HAP-1 (cell line): Measurements from ENCODE around the gene SRC.

Experiments
- DNase-seq, 2 experiments: peaks; one replicate each; pipeline ENCODE4 v3.0.0-alpha.2; 2016 to 2020; ENCODE audit warnings: low spot score in 2 of 2
- H3K27me3 ChIP-seq: fragments of 250-450 bp; sonication (Bioruptor Pico); 2 replicates; pipeline ENCODE4 v1.5.1; 2020; ENCODE audit warnings: low read depth, mild to moderate bottlenecking, moderate library complexity
- H3K36me3 ChIP-seq: fragments of 250-450 bp; sonication (Bioruptor Pico); replicated peaks from 2 replicates; pipeline ENCODE4 v1.5.1; 2020; ENCODE audit warnings: mild to moderate bottlenecking
- H3K4me1 ChIP-seq: fragments of 250-450 bp; sonication (Bioruptor Pico); 2 replicates; pipeline ENCODE4 v1.5.1; 2020; ENCODE audit warnings: mild to moderate bottlenecking
- H3K4me3 ChIP-seq: fragments of 250-450 bp; sonication (Bioruptor Pico); 2 replicates; pipeline ENCODE4 v1.5.1; 2020; ENCODE audit warnings: mild to moderate bottlenecking, moderate library complexity
- H3K9me3 ChIP-seq: fragments of 250-450 bp; sonication (Bioruptor Pico); 2 replicates; pipeline ENCODE4 v1.5.1; 2020; ENCODE audit warnings: mild to moderate bottlenecking, moderate library complexity
- in situ Hi-C: fragments of 300-500 bp; cut with MboI; formaldehyde crosslinking; loops from 3 replicates; pipeline ENCODE4 v1.14.3; 2020; ENCODE audit warnings: low sequenced_read_pairs, inconsistent platforms, mixed read lengths

The SRC gene

DNA sequence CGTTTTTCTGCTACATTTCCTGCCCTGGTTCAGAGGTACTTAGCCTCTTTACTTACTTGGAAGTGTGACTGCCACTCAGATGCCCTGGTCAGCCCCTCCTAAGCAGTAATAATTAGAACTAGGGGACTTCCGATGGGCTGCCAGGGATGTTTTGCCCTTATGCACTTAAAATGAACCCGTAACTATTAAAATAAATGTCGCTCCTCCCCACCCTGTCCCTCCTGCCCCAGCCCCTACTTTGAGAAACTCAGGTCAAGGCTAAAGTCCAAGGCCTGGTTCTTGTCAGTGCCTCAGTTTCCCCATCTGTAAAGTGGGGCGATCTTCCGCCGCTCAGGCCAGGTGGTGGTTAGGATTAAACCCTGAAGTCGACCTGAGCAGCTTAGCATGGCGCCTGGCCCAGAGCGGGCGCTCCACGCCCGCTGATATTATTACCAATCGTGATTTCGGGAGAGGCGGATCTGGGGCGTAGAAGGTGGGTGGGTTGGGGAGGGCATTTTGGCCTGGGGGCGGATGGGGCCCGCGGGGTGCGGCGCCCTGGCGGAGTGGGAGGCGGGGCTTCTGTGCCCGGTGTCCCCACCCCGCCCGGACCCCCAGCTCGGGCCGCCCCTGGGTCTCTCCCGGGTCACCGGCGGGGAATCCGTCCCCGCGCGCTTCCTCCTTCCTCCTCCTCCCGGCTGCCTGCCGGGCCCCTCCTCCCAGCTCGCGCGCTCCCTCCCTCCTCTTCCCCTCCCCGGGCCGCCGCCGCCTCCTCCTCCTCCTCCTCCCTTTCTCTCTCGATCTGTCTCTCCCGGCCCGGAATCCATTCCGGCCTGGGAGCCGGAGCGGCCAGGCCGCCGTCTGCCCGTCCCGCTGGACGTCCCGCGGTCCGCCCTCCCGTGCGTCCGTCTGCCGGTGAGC is at the start of gene SRC:
SRC (plus strand) TSS at position 802 of the 897 bp plus-strand sequence. CDS start 38,014 bp downstream, outside the sequence.
- DNase-seq: peak; percentile 74 to 92

DNA sequence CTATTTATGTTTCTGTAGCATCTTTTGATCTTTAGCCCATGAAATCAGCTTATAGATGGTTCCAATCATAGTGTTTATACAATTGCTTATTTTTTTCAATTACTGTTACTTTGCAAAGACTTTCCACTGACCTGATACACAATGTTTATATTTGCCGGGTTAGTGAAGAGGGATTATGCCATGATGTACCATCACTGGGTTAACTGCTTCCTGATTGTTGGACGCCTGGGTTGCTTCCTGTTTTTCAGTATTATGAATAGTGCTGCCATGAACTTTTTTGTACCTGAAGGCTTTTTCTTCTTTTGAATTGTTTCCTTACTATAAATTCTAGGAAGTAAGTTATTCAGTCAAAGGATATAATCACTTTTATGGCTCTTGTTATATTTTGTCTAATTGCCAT is 49.6 kb upstream of the SRC start:
- Histone ChIP-seq H3K4me3 (no peak overlapping the region), H3K36me3 (peaks cover 21% of the 10 kb centered on the region), H3K27me3 (no peaks in the 10 kb centered on the region), H3K4me1 (no peaks in the 10 kb centered on the region), H3K9me3 (no peaks in the 10 kb centered on the region)
- in situ Hi-C loops: no loop called here
- DNase-seq: no peak

More for the DNA sequence above, at the start of gene SRC:
- no peaks in the 10 kb centered on the region for H3K9me3 ChIP-seq
- H3K36me3 ChIP-seq: no peaks in the 10 kb centered on the region; the same call in 1 of the 2 replicates
- peak within 1 kb of the TSS; percentile 55 for H3K4me3 ChIP-seq
- H3K27me3 ChIP-seq: no peaks in the 10 kb centered on the region
- peaks cover 2% of the 10 kb centered on the region; the same call in 1 of the 2 replicates for H3K4me1 ChIP-seq
- in situ Hi-C loops: no loop called here

DNA sequence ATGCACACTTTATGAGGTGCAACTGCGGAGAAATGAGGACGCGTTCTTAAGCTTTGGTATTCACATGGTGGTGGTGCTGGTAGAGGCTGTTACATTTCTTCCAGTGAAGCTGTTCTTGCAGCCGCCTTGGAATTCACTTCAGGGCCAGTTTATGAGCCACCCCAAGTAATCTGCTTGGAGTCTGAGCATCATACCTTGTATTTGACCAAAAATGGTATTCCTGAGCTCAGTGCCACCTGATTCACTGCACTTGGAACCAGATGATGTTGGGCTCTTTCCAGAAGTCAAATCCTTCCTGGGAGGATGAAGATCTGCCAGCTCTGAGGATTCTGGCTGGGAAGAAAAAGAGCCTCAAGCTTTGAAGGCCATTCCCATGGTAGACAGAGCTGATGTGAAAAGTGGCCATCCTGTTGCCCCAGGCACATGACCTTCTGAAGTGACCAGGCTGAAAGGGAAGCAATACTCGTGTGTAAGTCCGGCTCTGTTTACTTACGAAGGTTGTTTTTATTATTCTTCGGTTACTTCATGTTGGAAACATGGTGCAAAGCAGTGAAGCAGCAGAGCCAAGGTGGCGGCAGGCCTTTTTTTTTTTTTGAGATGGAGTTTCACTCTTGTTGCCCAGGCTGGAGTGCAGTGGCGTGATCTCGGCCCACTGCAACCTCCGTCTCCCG is 48.7 kb upstream of the SRC start:
- no peak for DNase-seq
- Histone ChIP-seq H3K36me3 (peaks cover 25% of the 10 kb centered on the region), H3K4me3 (no peak overlapping the region), H3K4me1 (no peaks in the 10 kb centered on the region), H3K9me3 (no peaks in the 10 kb centered on the region), H3K27me3 (no peaks in the 10 kb centered on the region)
- in situ Hi-C loops: no loop called here

DNA sequence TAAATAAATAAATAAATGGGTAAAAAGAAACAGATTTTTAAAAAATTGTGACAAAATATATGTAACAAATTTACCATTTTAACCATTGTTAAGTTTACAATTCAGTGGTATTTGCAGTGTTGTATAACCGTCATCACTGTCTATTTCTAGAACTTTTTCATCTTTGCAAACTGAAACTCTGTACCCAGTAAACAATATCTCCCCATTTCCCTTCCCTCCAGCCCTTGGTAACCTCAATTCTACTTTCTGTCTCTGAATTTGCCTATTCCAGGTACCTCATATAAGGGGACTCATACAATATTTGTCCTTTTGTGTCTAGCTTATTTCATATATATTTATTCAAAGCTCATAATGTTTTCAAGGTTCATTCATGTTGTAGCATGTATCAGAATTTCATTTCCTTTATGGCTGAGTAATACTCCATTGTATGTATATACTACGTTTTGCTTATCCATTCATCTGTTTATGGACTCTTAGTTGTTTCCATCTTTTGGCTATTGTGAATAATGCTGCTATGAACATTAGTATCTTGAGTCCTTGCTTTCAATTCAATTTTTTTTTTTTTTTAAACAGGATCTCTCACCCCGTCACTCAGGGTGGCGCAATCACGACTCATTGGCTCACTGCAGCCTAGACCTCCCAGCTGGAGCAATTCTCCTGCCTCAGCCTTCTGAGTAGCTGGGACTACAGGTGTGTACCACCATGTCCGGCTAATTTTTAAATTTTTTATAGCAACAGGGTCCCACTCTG is 47.6 kb upstream of the SRC start:
- Histone ChIP-seq H3K4me3 (no peak overlapping the region), H3K36me3 (peaks cover 29% of the 10 kb centered on the region), H3K27me3 (no peaks in the 10 kb centered on the region), H3K9me3 (no peaks in the 10 kb centered on the region), H3K4me1 (no peaks in the 10 kb centered on the region)
- in situ Hi-C loops: no loop called here
- no peak for DNase-seq

GRCh38 chr20:37299718-37300528 is 46.0 kb upstream of the SRC start:
- Histone ChIP-seq H3K9me3 (no peaks in the 10 kb centered on the region), H3K36me3 (peaks cover 33% of the 10 kb centered on the region), H3K4me3 (no peak overlapping the region), H3K27me3 (no peaks in the 10 kb centered on the region), H3K4me1 (no peaks in the 10 kb centered on the region)
- in situ Hi-C loops: no loop called here
- DNase-seq: no peak

GRCh38 chr20:37301120-37301519 is 44.8 kb upstream of the SRC start:
- H3K36me3 ChIP-seq: peaks cover 33% of the 10 kb centered on the region
- no peaks in the 10 kb centered on the region for H3K4me1 ChIP-seq
- H3K4me3 ChIP-seq: no peak overlapping the region
- no peaks in the 10 kb centered on the region for H3K27me3 ChIP-seq
- in situ Hi-C loops: no loop called here
- no peaks in the 10 kb centered on the region for H3K9me3 ChIP-seq
- DNase-seq: no peak

GRCh38 chr20:37301558-37301957 is 44.4 kb upstream of the SRC start:
- H3K36me3 ChIP-seq: peaks cover 33% of the 10 kb centered on the region
- in situ Hi-C loops: no loop called here

GRCh38 chr20:37302981-37303380 is 43.0 kb upstream of the SRC start:
- in situ Hi-C loops: no loop called here
- Histone ChIP-seq H3K4me3 (no peak overlapping the region), H3K36me3 (peaks cover 34% of the 10 kb centered on the region), H3K27me3 (no peaks in the 10 kb centered on the region), H3K9me3 (no peaks in the 10 kb centered on the region), H3K4me1 (no peaks in the 10 kb centered on the region)
- no peak for DNase-seq

More at GRCh38 chr20:37301558-37301957, 44.4 kb upstream of the SRC start:
- Histone ChIP-seq H3K4me3 (no peak overlapping the region), H3K27me3 (no peaks in the 10 kb centered on the region), H3K9me3 (no peaks in the 10 kb centered on the region), H3K4me1 (no peaks in the 10 kb centered on the region)
- DNase-seq: no peak

- Histone ChIP-seq H3K4me1 (no peaks in the 10 kb centered on the region), H3K36me3 (peaks cover 36% of the 10 kb centered on the region), H3K9me3 (no peaks in the 10 kb centered on the region), H3K27me3 (no peaks in the 10 kb centered on the region), H3K4me3 (no peak overlapping the region)
- DNase-seq: no peak
- in situ Hi-C loops: no loop called here
Observed at GRCh38 chr20:37303637-37304036, 42.3 kb upstream of the SRC start.

GRCh38 chr20:37305079-37305478 is 40.9 kb upstream of the SRC start:
- no peak for DNase-seq
- Histone ChIP-seq H3K36me3 (peaks cover 36% of the 10 kb centered on the region), H3K27me3 (no peaks in the 10 kb centered on the region), H3K9me3 (no peaks in the 10 kb centered on the region), H3K4me3 (no peak overlapping the region), H3K4me1 (no peaks in the 10 kb centered on the region)
- in situ Hi-C loops: no loop called here

- in situ Hi-C loops: no loop called here
- Histone ChIP-seq H3K4me3 (no peak overlapping the region), H3K36me3 (peaks cover 36% of the 10 kb centered on the region), H3K9me3 (no peaks in the 10 kb centered on the region), H3K4me1 (no peaks in the 10 kb centered on the region), H3K27me3 (no peaks in the 10 kb centered on the region)
- no peak for DNase-seq
Observed at GRCh38 chr20:37305839-37306238, 40.1 kb upstream of the SRC start.

DNA sequence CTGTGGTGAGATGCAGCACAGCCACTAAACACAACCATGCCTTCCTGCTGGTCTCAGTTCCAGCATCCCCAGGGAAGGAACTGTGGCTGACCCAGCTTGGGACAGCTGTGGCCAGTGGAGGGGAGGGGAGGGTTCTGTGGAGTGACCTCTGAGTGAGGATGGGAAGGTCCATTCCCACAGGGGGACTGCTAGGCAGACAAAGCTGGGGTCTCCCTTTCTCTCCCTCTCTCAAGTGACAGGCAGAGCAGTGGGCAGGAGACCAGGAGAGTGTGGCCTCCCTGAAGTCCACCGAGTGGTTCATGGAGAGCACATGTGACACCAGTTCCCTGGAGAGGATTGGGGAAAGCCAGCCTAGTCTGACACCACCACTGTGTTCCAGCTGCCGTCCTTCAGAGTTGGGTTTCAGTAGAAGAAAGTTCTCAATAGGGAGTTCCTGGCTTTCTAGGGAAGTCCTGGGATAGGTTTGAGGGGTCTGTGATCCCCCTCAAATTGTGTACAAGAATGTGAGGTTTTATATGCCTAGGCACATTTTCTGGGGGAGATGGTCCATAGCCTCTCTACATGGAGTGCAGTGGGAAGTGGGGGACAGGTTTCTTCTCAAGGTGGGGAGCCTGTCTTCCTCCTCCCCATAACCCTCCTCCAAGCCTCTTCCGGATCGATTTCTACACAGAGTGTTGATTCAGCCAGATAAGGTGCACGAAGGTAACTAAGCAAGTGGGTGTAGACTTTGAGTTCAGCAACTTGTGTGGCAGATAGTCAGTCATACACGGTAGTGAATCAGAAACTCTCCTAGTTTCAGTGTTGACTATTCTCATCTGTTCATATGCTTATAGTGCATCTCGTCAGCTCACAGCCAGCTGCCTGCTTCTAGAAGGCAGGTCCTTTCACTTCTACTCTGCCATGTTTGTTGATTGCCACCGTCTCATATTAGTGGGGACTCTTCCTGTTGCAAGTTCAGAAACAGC is 37.6 kb upstream of the SRC start:
- Histone ChIP-seq H3K4me3 (no peak overlapping the region), H3K27me3 (no peaks in the 10 kb centered on the region), H3K36me3 (peaks cover 13% of the 10 kb centered on the region; the same call in 1 of the 2 replicates), H3K9me3 (no peaks in the 10 kb centered on the region), H3K4me1 (no peaks in the 10 kb centered on the region)
- no peak for DNase-seq
- in situ Hi-C loops: no loop called here
